ENCODE data around the gene NBEAL2.

- TF ChIP-seq POLR2AphosphoS5 (IDR thresholded peaks at IDR 0.05; ENCODE audit: borderline replicate concordance, low read depth, low read length), result no peak
- TF ChIP-seq EZH2 (IDR thresholded peaks at IDR 0.05), result no peak
- TF ChIP-seq FOXP2 (optimal IDR thresholded peaks at IDR 0.05; ENCODE audit: control extremely low read depth, extremely low read length, insufficient read depth), result no peak
Observed at GRCh38 chr3:46979958-46980497, 562 bp downstream of the NBEAL2 start.
